ENCODE results near the gene MSANTD4. TPM values are rescaled to one million over a fixed set of nuclear protein-coding genes. Genes with fewer than 3 reads are reported as not detected.

The MSANTD4 gene
- total and polyA plus RNA-seq, 2 donors (not counting 3 experiments of a cell fraction or from before 2014, with no cell fraction given): 3.9 to 15.0 TPM

DNA sequence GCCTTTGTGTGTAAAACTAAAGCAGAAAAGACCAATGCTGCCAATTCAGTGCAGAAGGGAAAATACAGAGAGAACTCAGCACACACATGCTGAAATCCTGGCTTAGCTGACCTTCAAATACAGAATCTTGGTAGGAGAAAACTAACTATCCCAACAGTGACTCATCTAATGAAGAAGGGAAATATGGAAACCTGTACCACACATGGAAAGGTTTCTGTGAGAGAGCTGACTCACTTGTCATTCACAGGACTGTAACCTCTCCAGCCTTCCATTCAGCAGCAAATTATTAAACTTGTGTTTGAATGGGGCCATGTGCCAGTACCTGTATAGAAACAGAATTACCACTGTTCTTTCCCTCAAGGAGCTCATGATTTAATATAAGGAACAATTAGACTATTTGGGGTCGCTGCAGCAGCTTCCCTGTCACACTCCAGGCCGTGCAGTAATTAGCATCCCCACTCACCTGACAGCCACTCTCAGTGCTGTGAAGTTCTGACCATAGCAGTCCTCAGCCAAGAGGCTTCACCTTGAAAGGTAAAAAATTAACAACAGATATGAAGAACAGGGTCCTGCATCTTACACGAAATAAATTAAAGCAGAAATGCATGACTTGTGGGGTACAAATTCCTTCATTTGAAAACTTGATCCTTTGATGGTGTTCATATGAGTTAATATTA, 53.9 kb downstream of the MSANTD4 start:
- dilution Hi-C loops (cut with MboI; ENCODE audit: extremely low pct_ligation_motif_present, low sequenced_read_pairs): no loop called here
- ChIA-PET CTCF (no interaction called here), POLR2A (no interaction called here)
- Histone ChIP-seq H3K4me3 (replicated peaks in 1 of 3; ENCODE audit: insufficient read depth in 1 of 3, low read depth in 1 of 3, low read length in 3 of 3) (no peak overlapping the region), H3K9ac (replicated peaks; ENCODE audit: extremely low read depth, insufficient read depth, low read length) (no peak overlapping the region), H4K20me1 (replicated peaks; ENCODE audit: control insufficient read depth, extremely low read depth, insufficient read depth, low read length) (no peaks in the 10 kb centered on the region), H2AFZ (ENCODE audit: low read depth, low read length) (no peak overlapping the region), H3K4me1 (ENCODE audit: control insufficient read depth, extremely low read depth, insufficient read depth, low read length) (no peaks in the 10 kb centered on the region), H3K9me1 (replicated peaks; ENCODE audit: control insufficient read depth, extremely low read depth, insufficient read depth, low read length) (no peaks in the 10 kb centered on the region), H3K36me3 (ENCODE audit: control insufficient read depth in 2 of 2, extremely low read depth in 1 of 2, insufficient read depth in 2 of 2, low read length in 2 of 2) (no peaks in the 10 kb centered on the region), H3K9me3 (replicated peaks; ENCODE audit: control insufficient read depth, insufficient read depth, low read length) (no peaks in the 10 kb centered on the region), H3K79me2 (ENCODE audit: control insufficient read depth, insufficient read depth, low read length) (no peaks in the 10 kb centered on the region), H3K27me3 (ENCODE audit: control insufficient read depth in 2 of 2, insufficient read depth in 2 of 2, low read length in 2 of 2) (no peaks in the 10 kb centered on the region), H3K27ac (ENCODE audit: insufficient read depth, low read depth, low read length) (no peak overlapping the region), H3K4me2 (ENCODE audit: insufficient read depth, low read length) (no peak overlapping the region)
- peak; percentile 76 for FAIRE-seq
- BruUV-seq (replicated peaks): no TSS peak
- DNase-seq (ENCODE audit: low read depth, low spot score): no peak
- intact Hi-C loops (cut with micrococcal nuclease): no loop called here
- peak; percentile 38 for TF ChIP-seq FOS (IDR thresholded peaks at IDR 0.05; ENCODE audit: borderline replicate concordance, insufficient read depth, low read length)
- no peak for TF ChIP-seq EZH2 (IDR thresholded peaks at IDR 0.05; ENCODE audit: borderline replicate concordance, low read depth, low read length, severe bottlenecking)

DNA sequence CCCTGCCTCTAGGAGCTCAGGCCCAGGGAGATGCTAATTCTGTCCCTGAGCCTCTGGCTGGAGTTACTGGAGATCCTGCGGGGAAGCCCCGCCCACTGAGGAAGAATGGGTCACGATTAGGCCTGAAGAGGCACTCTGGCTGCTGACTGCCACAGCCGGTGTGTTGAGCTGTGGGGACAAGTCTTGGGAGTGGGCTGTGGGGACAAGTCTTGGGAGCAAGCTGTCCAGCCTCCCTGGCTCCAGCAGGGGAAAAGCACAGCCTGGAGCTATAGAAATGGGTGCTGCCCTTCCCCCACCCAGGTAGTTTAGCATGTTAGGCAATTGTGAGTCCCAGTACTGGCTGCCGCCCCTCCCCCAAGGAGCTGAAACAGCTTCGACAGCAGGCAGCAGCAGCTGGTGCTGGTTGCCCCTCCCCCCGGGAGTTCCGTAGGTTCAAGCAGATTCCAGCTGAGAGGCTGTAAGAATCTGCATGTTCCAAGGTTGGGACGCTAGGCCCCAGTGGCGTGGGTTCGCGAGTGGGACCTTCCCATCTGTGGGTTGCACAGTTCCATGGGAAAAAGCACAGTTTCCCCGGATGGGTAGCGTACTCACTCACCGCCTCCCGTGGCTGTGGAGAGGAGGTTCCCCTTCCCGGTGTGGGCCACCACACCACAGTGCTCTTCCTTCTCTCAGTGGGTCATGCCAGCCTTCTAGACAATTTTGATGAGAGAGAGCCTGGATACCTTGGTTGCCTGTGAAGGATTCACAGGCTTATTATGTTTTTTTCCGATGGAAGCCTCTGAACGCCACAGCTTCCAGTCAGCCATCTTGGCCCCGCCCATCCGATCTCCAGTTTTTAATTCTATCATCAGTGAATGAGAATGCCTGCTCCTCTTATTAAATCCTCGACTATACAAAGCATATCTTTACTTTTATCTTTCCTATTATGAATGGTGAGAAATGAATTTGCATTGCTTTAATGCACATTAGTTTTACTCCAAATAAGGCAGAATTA, 61.5 kb downstream of the MSANTD4 start:
- Histone ChIP-seq H4K20me1 (replicated peaks; ENCODE audit: control insufficient read depth, extremely low read depth, insufficient read depth, low read length) (no peaks in the 10 kb centered on the region), H3K27me3 (ENCODE audit: control insufficient read depth in 2 of 2, insufficient read depth in 2 of 2, low read length in 2 of 2) (no peaks in the 10 kb centered on the region), H3K27ac (ENCODE audit: insufficient read depth, low read depth, low read length) (no peak overlapping the region), H3K4me1 (ENCODE audit: control insufficient read depth, extremely low read depth, insufficient read depth, low read length) (no peaks in the 10 kb centered on the region), H3K9me3 (replicated peaks; ENCODE audit: control insufficient read depth, insufficient read depth, low read length) (no peaks in the 10 kb centered on the region), H3K36me3 (ENCODE audit: control insufficient read depth in 2 of 2, extremely low read depth in 1 of 2, insufficient read depth in 2 of 2, low read length in 2 of 2) (no peaks in the 10 kb centered on the region), H3K4me2 (ENCODE audit: insufficient read depth, low read length) (no peak overlapping the region), H3K79me2 (ENCODE audit: control insufficient read depth, insufficient read depth, low read length) (no peaks in the 10 kb centered on the region), H3K4me3 (replicated peaks in 1 of 3; ENCODE audit: insufficient read depth in 1 of 3, low read depth in 1 of 3, low read length in 3 of 3) (no peak overlapping the region), H3K9me1 (replicated peaks; ENCODE audit: control insufficient read depth, extremely low read depth, insufficient read depth, low read length) (no peaks in the 10 kb centered on the region), H3K9ac (replicated peaks; ENCODE audit: extremely low read depth, insufficient read depth, low read length) (no peak overlapping the region), H2AFZ (ENCODE audit: low read depth, low read length) (no peak overlapping the region)
- no TSS peak for BruUV-seq (replicated peaks)
- TF ChIP-seq MAX (IDR thresholded peaks at IDR 0.05; ENCODE audit: insufficient read depth, insufficient read length) (no peak), GATA2 (IDR thresholded peaks at IDR 0.05; ENCODE audit: insufficient read depth, insufficient read length, low read depth, low read length) (no peak), POLR2A (IDR thresholded peaks at IDR 0.05; ENCODE audit: low read depth, low read length) (no peak), MYC (IDR thresholded peaks at IDR 0.05; ENCODE audit: low read depth, low read length) (no peak), JUN (IDR thresholded peaks at IDR 0.05; ENCODE audit: borderline replicate concordance, insufficient read depth, insufficient read length, low read depth) (no peak), EZH2 (IDR thresholded peaks at IDR 0.05; ENCODE audit: borderline replicate concordance, low read depth, low read length, severe bottlenecking) (no peak), POLR2AphosphoS5 (IDR thresholded peaks at IDR 0.05; ENCODE audit: insufficient read depth, low read depth, low read length) (no peak)
- POLR2A ChIA-PET: no interaction called here
- CTCF ChIA-PET: no interaction called here
- dilution Hi-C loops (cut with MboI; ENCODE audit: extremely low pct_ligation_motif_present, low sequenced_read_pairs): no loop called here
- FAIRE-seq (no peak), DNase-seq (ENCODE audit: low read depth, low spot score) (no peak)
- intact Hi-C loops (cut with micrococcal nuclease): no loop called here

Measured in endothelial cell of umbilical vein (primary cell).